ENCODE data around the gene ZNF414.

DNA sequence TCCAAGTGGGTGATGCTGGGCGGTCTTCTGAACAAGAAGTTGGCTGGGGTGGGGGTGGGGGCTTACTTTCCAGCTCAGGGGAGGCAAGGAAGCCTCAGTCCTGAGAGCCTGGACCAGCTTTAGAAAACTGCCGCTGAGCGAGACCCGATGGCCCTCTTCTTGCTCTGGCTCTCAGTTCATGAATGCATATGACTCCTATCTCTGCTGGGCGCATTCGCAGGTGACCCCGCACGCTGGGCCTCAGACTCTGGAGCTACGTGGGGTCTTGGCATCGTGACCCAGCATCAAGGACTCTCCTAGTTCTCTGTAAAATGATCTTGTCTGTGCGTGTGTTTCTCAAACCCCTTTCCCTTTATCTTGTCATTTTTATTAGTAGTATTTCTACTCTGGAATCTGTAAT lies 31.3 kb downstream of the ZNF414 start:
- TF ChIP-seq, protein P1, sequence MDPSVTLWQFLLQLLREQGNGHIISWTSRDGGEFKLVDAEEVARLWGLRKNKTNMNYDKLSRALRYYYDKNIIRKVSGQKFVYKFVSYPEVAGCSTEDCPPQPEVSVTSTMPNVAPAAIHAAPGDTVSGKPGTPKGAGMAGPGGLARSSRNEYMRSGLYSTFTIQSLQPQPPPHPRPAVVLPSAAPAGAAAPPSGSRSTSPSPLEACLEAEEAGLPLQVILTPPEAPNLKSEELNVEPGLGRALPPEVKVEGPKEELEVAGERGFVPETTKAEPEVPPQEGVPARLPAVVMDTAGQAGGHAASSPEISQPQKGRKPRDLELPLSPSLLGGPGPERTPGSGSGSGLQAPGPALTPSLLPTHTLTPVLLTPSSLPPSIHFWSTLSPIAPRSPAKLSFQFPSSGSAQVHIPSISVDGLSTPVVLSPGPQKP (IDR thresholded peaks at IDR 0.05; ENCODE audit: borderline replicate concordance, low read depth, low read length): no peak
- TF ChIP-seq POLR2A (IDR thresholded peaks at IDR 0.05; ENCODE audit: low read depth, low read length) (no peak), MAZ (IDR thresholded peaks at IDR 0.05; ENCODE audit: borderline replicate concordance, low read depth, low read length) (no peak), RAD21 (IDR thresholded peaks at IDR 0.05; ENCODE audit: low read length) (no peak), CHD1 (IDR thresholded peaks at IDR 0.05; ENCODE audit: low read depth, low read length) (no peak), MAFK (IDR thresholded peaks at IDR 0.05; ENCODE audit: low read depth, low read length) (no peak), BHLHE40 (IDR thresholded peaks at IDR 0.05; ENCODE audit: low read depth, low read length) (no peak), RFX5 (IDR thresholded peaks at IDR 0.05; ENCODE audit: low read depth, low read length) (no peak), FOS (IDR thresholded peaks at IDR 0.05; ENCODE audit: low read depth, low read length) (no peak), MXI1 (IDR thresholded peaks at IDR 0.05; ENCODE audit: borderline replicate concordance, low read depth, low read length) (no peak), CEBPB (IDR thresholded peaks at IDR 0.05; ENCODE audit: low read depth, low read length) (no peak), RCOR1 (IDR thresholded peaks at IDR 0.05; ENCODE audit: insufficient replicate concordance, low read length) (no peak)
- TF ChIP-seq, protein P2, sequence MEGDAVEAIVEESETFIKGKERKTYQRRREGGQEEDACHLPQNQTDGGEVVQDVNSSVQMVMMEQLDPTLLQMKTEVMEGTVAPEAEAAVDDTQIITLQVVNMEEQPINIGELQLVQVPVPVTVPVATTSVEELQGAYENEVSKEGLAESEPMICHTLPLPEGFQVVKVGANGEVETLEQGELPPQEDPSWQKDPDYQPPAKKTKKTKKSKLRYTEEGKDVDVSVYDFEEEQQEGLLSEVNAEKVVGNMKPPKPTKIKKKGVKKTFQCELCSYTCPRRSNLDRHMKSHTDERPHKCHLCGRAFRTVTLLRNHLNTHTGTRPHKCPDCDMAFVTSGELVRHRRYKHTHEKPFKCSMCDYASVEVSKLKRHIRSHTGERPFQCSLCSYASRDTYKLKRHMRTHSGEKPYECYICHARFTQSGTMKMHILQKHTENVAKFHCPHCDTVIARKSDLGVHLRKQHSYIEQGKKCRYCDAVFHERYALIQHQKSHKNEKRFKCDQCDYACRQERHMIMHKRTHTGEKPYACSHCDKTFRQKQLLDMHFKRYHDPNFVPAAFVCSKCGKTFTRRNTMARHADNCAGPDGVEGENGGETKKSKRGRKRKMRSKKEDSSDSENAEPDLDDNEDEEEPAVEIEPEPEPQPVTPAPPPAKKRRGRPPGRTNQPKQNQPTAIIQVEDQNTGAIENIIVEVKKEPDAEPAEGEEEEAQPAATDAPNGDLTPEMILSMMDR (conservative IDR thresholded peaks at IDR 0.05; ENCODE audit: low read depth, low read length): no peak
- TF ChIP-seq, protein P3, sequence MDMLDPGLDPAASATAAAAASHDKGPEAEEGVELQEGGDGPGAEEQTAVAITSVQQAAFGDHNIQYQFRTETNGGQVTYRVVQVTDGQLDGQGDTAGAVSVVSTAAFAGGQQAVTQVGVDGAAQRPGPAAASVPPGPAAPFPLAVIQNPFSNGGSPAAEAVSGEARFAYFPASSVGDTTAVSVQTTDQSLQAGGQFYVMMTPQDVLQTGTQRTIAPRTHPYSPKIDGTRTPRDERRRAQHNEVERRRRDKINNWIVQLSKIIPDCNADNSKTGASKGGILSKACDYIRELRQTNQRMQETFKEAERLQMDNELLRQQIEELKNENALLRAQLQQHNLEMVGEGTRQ (IDR thresholded peaks at IDR 0.05; ENCODE audit: low read depth, low read length): no peak

Data from IMR-90 (cell line).